ENCODE data around the gene ETFRF1. TPM values are rescaled to one million over a fixed set of nuclear protein-coding genes. Genes with fewer than 3 reads are reported as not detected.

Gene ETFRF1
- polyA plus RNA-seq, result 61.0 TPM
- long read RNA-seq, donor 1, transcript ETFRF1-201 (3 exons, 1,134 nt), result major isoform, 16 of 20 reads
- long read RNA-seq, donor 1, partial matches to known transcripts, result 0 of 20 reads
- long read RNA-seq, donor 1, other reads (novel, unspliced or antisense), result 0 of 20 reads
- long read RNA-seq, donor 2, transcript ETFRF1-201 (3 exons, 1,134 nt), result major isoform, 32 of 38 reads
- long read RNA-seq, donor 2, partial matches to known transcripts, result 0 of 38 reads
- long read RNA-seq, donor 2, other reads (novel, unspliced or antisense), result 0 of 38 reads
- long read RNA-seq, donor 3, result 0 reads
- long read RNA-seq, donor 4, partial matches to known transcripts, result 0 of 5 reads
- long read RNA-seq, donor 4, other reads (novel, unspliced or antisense), result 0 of 5 reads
- long read RNA-seq, donor 5, transcript ETFRF1-201 (3 exons, 1,134 nt), result major isoform, 11 of 11 reads
- long read RNA-seq, donor 5, partial matches to known transcripts, result 0 of 11 reads
- long read RNA-seq, donor 5, other reads (novel, unspliced or antisense), result 0 of 11 reads
- long read RNA-seq, donor 6, transcript ETFRF1-201 (3 exons, 1,134 nt), result major isoform, 34 of 38 reads
- long read RNA-seq, donor 6, partial matches to known transcripts, result 0 of 38 reads
- long read RNA-seq, donor 6, other reads (novel, unspliced or antisense), result 0 of 38 reads
- long read RNA-seq, donor 7, transcript ETFRF1-201 (3 exons, 1,134 nt), result major isoform, 9 of 27 reads
- long read RNA-seq, donor 7, partial matches to known transcripts, result 5 of 27 reads
- long read RNA-seq, donor 7, other reads (novel, unspliced or antisense), result 13 of 27 reads
- long read RNA-seq, donor 8, transcript ETFRF1-211 (3 exons, 1,259 nt), result minor isoform, 7 of 55 reads
- long read RNA-seq, donor 8, transcript ETFRF1-201 (3 exons, 1,134 nt), result major isoform, 46 of 55 reads
- long read RNA-seq, donor 8, partial matches to known transcripts, result 0 of 55 reads
- long read RNA-seq, donor 8, other reads (novel, unspliced or antisense), result 0 of 55 reads
- long read RNA-seq, donor 9, transcript ETFRF1-201 (3 exons, 1,134 nt), result major isoform, 33 of 37 reads
- long read RNA-seq, donor 9, partial matches to known transcripts, result 0 of 37 reads
- long read RNA-seq, donor 9, other reads (novel, unspliced or antisense), result 0 of 37 reads
- long read RNA-seq, donor 10, transcript ETFRF1-201 (3 exons, 1,134 nt), result major isoform, 41 of 81 reads
- long read RNA-seq, donor 10, partial matches to known transcripts, result 5 of 81 reads
- long read RNA-seq, donor 10, other reads (novel, unspliced or antisense), result 27 of 81 reads
- long read RNA-seq, donor 11, transcript ETFRF1-201 (3 exons, 1,134 nt), result major isoform, 24 of 30 reads
- long read RNA-seq, donor 11, partial matches to known transcripts, result 0 of 30 reads
- long read RNA-seq, donor 11, other reads (novel, unspliced or antisense), result 0 of 30 reads

DNA sequence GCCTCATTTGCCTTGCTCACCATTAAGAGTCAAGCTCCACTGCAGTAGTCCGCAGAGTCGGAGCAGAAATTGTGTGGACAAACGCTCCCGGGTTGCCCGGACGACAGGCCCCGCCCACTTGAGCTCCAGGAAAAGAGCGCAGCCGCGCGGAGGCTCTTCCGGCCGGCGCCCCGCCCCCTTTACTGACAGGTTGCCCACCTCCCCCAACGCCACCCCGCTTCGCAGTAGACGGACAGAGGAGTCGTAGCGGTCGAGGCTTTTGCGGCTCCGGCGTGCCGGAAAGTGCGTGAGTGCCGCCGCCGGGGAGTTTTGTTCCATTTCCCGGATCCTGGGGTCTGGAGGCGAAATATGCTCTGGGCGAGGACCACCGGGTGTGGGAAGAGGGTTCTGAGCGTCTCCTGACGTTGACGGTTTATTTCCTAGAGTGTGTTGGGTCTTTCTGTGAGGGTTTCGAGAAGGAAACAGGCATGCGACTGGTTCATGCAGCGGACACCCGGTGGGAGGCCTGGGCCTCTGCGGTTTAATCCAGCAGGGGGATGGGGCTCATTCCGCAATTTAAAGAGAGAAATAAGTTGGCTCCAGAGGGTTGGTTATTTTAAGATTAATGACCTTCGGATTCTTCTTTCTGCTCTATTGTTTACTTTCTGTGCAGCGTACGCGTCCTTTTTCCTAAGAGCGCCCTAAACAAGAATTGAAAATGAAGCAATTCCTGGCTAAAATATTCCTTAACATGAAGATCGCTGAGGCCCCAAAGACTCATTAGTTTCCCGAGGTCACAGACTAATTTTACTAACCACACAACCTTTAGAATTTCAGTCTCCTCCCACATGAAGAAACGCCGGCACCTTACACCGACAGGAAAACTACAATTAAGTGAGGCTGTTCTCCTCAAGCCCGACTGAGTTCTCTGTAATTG is at the start of gene ETFRF1, which contains the start of gene DNAI7:
Gene ETFRF1 (plus strand): TSS at position 182 of the 916 bp plus-strand sequence. CDS start 8,720 bp downstream, outside the sequence.
Gene DNAI7 (minus strand): TSS at position 105 of the 916 bp plus-strand sequence. CDS start 82 bp downstream, at position 23.
- DNase-seq, result peak; percentile 97
- Histone ChIP-seq H3K4me1 (ENCODE audit: control insufficient read depth, insufficient read depth, low read length) (peaks cover 6% of the 10 kb centered on the region), H3K4me3 (ENCODE audit: low read length) (peak within 1 kb of the TSS; percentile 86), H3K36me3 (ENCODE audit: control insufficient read depth, insufficient read depth, low read length) (no peaks in the 10 kb centered on the region), H3K27me3 (ENCODE audit: control insufficient read depth, insufficient read depth, low read length) (no peaks in the 10 kb centered on the region), H3K27ac (ENCODE audit: low read length) (peak within 1 kb of the TSS; percentile 98), H3K9me3 (ENCODE audit: control insufficient read depth, low read depth, low read length) (no peaks in the 10 kb centered on the region)
- 4% methylated on average over 9 of the region's 54 CpGs for WGBS (ENCODE audit: insufficient coverage, low lambda C conversion rate)

GRCh38 chr12:25146686-25147085 is 48.4 kb upstream of the ETFRF1 start:
- no CpG with 5 or more reads among the region's 1 CpG for WGBS (ENCODE audit: insufficient coverage, low lambda C conversion rate)
- H3K27me3 ChIP-seq (ENCODE audit: control insufficient read depth, insufficient read depth, low read length), result no peaks in the 10 kb centered on the region
- H3K9me3 ChIP-seq (ENCODE audit: control insufficient read depth, low read depth, low read length), result no peaks in the 10 kb centered on the region
- H3K4me1 ChIP-seq (ENCODE audit: control insufficient read depth, insufficient read depth, low read length), result no peaks in the 10 kb centered on the region
- no peak for DNase-seq
- no peak overlapping the region for H3K27ac ChIP-seq (ENCODE audit: low read length)
- no peak overlapping the region for H3K4me3 ChIP-seq (ENCODE audit: low read length)
- H3K36me3 ChIP-seq (ENCODE audit: control insufficient read depth, insufficient read depth, low read length), result no peaks in the 10 kb centered on the region

- Histone ChIP-seq H3K36me3 (ENCODE audit: control insufficient read depth, insufficient read depth, low read length) (no peaks in the 10 kb centered on the region), H3K9me3 (ENCODE audit: control insufficient read depth, low read depth, low read length) (no peaks in the 10 kb centered on the region), H3K4me3 (ENCODE audit: low read length) (no peak overlapping the region), H3K4me1 (ENCODE audit: control insufficient read depth, insufficient read depth, low read length) (no peaks in the 10 kb centered on the region), H3K27ac (ENCODE audit: low read length) (no peak overlapping the region), H3K27me3 (ENCODE audit: control insufficient read depth, insufficient read depth, low read length) (no peaks in the 10 kb centered on the region)
- DNase-seq, result peak; percentile 41 to 48
- WGBS (ENCODE audit: insufficient coverage, low lambda C conversion rate), result 75% methylated on average over 1 of the region's 5 CpGs
Observed at GRCh38 chr12:25151476-25151875, 43.6 kb upstream of the ETFRF1 start.

DNA sequence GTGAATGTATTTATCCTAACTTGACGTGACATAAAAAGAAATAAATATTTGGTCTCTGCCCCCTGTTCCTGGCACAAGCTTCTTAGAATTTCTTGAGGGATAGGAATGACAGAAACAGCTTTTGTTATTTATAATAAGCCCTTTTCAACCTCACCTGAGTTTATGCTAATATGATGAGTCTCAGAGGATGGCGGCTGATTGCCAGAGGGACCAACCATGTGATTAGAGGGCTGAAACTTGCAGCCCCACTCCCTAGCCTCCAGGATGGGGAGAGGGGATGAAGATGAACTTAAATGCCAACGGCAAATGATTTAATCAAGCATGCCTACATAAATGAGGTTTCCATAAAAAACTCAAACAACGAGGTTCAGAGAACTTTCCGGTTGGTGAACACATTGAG is 43.0 kb upstream of the ETFRF1 start:
- Histone ChIP-seq H3K9me3 (ENCODE audit: control insufficient read depth, low read depth, low read length) (no peaks in the 10 kb centered on the region), H3K4me1 (ENCODE audit: control insufficient read depth, insufficient read depth, low read length) (no peaks in the 10 kb centered on the region), H3K27me3 (ENCODE audit: control insufficient read depth, insufficient read depth, low read length) (no peaks in the 10 kb centered on the region), H3K4me3 (ENCODE audit: low read length) (no peak overlapping the region), H3K36me3 (ENCODE audit: control insufficient read depth, insufficient read depth, low read length) (no peaks in the 10 kb centered on the region), H3K27ac (ENCODE audit: low read length) (no peak overlapping the region)
- DNase-seq, result no peak
- WGBS (ENCODE audit: insufficient coverage, low lambda C conversion rate), result 100% methylated on average over 1 of the region's 5 CpGs

DNA sequence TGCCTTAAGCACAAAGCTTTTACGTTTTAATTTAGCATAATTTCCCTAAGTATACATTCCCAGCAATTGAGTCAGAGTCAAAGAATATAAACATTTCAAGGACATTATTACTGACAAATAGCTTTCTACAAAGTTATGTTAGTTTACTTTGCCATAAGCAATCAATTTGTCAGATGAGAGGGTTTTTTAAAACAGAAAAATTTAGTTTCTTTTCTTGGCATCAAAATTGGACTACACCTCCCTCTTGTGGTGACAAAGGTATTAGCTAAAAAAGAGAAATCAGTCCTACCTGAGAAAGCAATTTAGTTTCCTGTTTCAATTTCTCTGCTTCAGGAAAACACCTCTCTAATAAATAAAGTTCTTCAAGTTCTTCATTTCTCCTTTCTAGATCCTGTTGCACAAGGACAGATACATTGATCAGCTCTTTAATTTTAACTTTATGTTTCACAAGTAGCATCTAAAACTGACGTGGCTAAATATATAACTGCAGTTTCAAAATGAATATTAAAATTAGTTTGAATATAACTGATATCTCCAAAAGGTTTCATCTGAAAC is 39.9 kb upstream of the ETFRF1 start:
- DNase-seq, result peak in 1 of 2 donors; percentile 20
- Histone ChIP-seq H3K9me3 (ENCODE audit: control insufficient read depth, low read depth, low read length) (no peaks in the 10 kb centered on the region), H3K27me3 (ENCODE audit: control insufficient read depth, insufficient read depth, low read length) (no peaks in the 10 kb centered on the region), H3K27ac (ENCODE audit: low read length) (no peak overlapping the region), H3K36me3 (ENCODE audit: control insufficient read depth, insufficient read depth, low read length) (no peaks in the 10 kb centered on the region), H3K4me1 (ENCODE audit: control insufficient read depth, insufficient read depth, low read length) (no peaks in the 10 kb centered on the region), H3K4me3 (ENCODE audit: low read length) (no peak overlapping the region)
- no CpG with 5 or more reads among the region's 2 CpGs for WGBS (ENCODE audit: insufficient coverage, low lambda C conversion rate)

GRCh38 chr12:25156061-25156460 is 39.0 kb upstream of the ETFRF1 start:
- no peak for DNase-seq
- Histone ChIP-seq H3K27me3 (ENCODE audit: control insufficient read depth, insufficient read depth, low read length) (no peaks in the 10 kb centered on the region), H3K27ac (ENCODE audit: low read length) (no peak overlapping the region), H3K36me3 (ENCODE audit: control insufficient read depth, insufficient read depth, low read length) (no peaks in the 10 kb centered on the region), H3K4me1 (ENCODE audit: control insufficient read depth, insufficient read depth, low read length) (no peaks in the 10 kb centered on the region), H3K4me3 (ENCODE audit: low read length) (no peak overlapping the region), H3K9me3 (ENCODE audit: control insufficient read depth, low read depth, low read length) (no peaks in the 10 kb centered on the region)
- 100% methylated on average over 2 of the region's 4 CpGs for WGBS (ENCODE audit: insufficient coverage, low lambda C conversion rate)

DNA sequence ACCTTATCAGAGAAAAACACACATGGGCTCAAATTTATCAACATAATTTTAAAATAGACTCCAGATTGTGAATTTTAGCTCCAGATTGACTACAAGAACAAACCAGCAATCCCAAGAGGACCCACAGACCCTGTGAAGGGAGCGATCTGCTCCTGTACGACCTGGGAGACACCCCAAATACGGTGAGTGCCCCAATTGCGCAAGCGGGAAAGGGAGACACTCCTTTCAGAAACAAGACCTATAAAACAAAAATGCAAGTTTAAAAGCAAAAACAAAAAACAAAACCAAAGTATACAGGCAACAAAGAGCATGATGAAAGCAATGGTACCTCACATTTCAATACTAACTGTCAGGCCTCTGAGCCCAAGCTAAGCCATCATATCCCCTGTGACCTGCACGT is 32.2 kb upstream of the ETFRF1 start:
- no peak overlapping the region for H3K4me3 ChIP-seq (ENCODE audit: low read length)
- WGBS (ENCODE audit: insufficient coverage, low lambda C conversion rate), result no CpG with 5 or more reads among the region's 6 CpGs
- no peaks in the 10 kb centered on the region for H3K27me3 ChIP-seq (ENCODE audit: control insufficient read depth, insufficient read depth, low read length)
- no peaks in the 10 kb centered on the region for H3K36me3 ChIP-seq (ENCODE audit: control insufficient read depth, insufficient read depth, low read length)
- no peak overlapping the region for H3K27ac ChIP-seq (ENCODE audit: low read length)
- no peaks in the 10 kb centered on the region for H3K9me3 ChIP-seq (ENCODE audit: control insufficient read depth, low read depth, low read length)
- H3K4me1 ChIP-seq (ENCODE audit: control insufficient read depth, insufficient read depth, low read length), result no peaks in the 10 kb centered on the region
- no peak for DNase-seq

DNA sequence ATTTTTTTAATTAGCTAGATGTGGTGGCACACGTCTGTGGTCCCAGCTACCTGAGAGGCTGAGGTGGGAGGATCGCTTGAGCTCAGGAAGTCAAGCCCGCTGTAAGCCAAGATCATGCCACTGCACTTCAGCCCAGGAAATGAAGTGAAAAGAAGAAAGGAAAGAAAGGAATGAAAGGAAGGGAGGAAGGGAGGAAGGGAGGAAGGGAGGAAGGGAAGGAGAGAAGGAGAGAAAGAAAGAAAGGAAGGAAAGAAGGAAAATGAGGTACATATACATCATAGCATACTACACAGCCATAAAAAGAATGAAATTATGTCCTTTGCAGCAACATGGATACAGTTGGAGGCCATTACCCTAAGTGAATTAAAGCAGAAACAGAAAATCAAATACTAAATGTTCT is 12.3 kb upstream of the ETFRF1 start:
- no peaks in the 10 kb centered on the region for H3K4me1 ChIP-seq (ENCODE audit: control insufficient read depth, insufficient read depth, low read length)
- DNase-seq, result no peak
- no peaks in the 10 kb centered on the region for H3K27me3 ChIP-seq (ENCODE audit: control insufficient read depth, insufficient read depth, low read length)
- WGBS (ENCODE audit: insufficient coverage, low lambda C conversion rate), result 74% methylated on average over 3 of the region's 3 CpGs
- no peaks in the 10 kb centered on the region for H3K36me3 ChIP-seq (ENCODE audit: control insufficient read depth, insufficient read depth, low read length)
- H3K9me3 ChIP-seq (ENCODE audit: control insufficient read depth, low read depth, low read length), result no peaks in the 10 kb centered on the region
- H3K27ac ChIP-seq (ENCODE audit: low read length), result no peak overlapping the region
- H3K4me3 ChIP-seq (ENCODE audit: low read length), result no peak overlapping the region

- WGBS (ENCODE audit: insufficient coverage, low lambda C conversion rate), result 100% methylated on average over 2 of the region's 2 CpGs
- no peaks in the 10 kb centered on the region for H3K9me3 ChIP-seq (ENCODE audit: control insufficient read depth, low read depth, low read length)
- H3K36me3 ChIP-seq (ENCODE audit: control insufficient read depth, insufficient read depth, low read length), result no peaks in the 10 kb centered on the region
- H3K4me1 ChIP-seq (ENCODE audit: control insufficient read depth, insufficient read depth, low read length), result no peaks in the 10 kb centered on the region
- H3K27me3 ChIP-seq (ENCODE audit: control insufficient read depth, insufficient read depth, low read length), result no peaks in the 10 kb centered on the region
- no peak overlapping the region for H3K4me3 ChIP-seq (ENCODE audit: low read length)
- no peak overlapping the region for H3K27ac ChIP-seq (ENCODE audit: low read length)
- no peak for DNase-seq
Observed at GRCh38 chr12:25184132-25184531, 10.9 kb upstream of the ETFRF1 start.

All from large intestine (tissue), 12 donors.